ENCODE data around the gene TTLL13. TPM values are rescaled to one million over a fixed set of nuclear protein-coding genes. Genes with fewer than 3 reads are reported as not detected.
"Not testable (repeated sequence)": the region's sequence is repeated elsewhere in the genome, so short reads cannot be mapped to it uniquely, and the experiment has no call there.

The TTLL13 gene
- total and polyA plus RNA-seq, 9 donors, result 0.04 to 0.33 (median 0.13) TPM; not detected in 4

DNA sequence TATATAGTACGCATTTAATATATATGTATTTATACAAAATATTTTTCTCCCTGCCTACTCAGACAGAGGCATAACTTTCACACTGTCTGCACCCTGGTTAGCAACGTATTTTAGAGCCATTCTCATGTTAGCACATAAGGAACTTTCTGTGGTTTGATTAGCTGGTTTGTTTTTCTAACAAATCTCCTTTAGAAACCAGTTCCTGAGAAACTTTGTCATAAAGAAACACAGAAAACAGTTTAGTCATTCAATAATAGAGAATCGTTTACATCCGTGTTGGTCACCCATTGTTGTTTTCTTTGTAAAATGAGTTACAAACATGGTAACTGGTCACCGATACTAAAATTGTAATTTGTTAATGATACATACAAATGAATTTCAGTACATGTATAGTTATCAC, 10.2 kb downstream of the TTLL13 start:
- H3K27me3 ChIP-seq, result no peaks in the 10 kb centered on the region
- WGBS, 3 donors, result 82 to 85% (median 84%) methylated on average over 5 of the region's 5 CpGs

DNA sequence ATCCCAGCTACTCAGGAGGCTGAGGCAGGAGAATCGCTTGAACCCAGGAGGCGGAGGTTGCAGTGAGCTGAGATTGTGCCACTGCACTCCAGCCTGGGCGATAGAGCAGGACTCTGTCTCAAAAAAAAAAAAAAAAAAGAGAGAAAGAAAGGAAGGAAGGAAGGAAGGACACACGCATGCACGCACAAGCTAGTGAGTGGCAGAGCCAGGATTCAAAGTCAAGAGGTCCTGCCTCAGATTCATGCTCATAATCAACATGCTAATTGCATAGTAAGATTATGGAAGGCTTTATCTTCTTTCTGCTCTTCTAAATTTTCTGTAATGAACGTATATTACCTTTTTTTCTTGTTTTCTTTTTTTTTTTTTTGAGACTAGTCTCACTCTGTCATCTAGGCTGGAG, 11.4 kb downstream of the TTLL13 start:
- H3K27me3 ChIP-seq; H3K4me1 ChIP-seq (ENCODE audit: insufficient read depth); DNase-seq; H3K27ac ChIP-seq; intact Hi-C loops (cut with DNase I); H3K9me3 ChIP-seq; H3K4me3 ChIP-seq; H3K36me3 ChIP-seq: not testable (repeated sequence)
- 84 to 86% (median 85%) methylated on average over 6 of the region's 6 CpGs for WGBS, 3 donors

More for the DNA sequence above, 10.2 kb downstream of the TTLL13 start:
- Histone ChIP-seq H3K36me3 (no peaks in the 10 kb centered on the region), H3K27ac (no peak overlapping the region), H3K9me3 (no peaks in the 10 kb centered on the region), H3K4me1 (ENCODE audit: insufficient read depth) (peaks cover 1% of the 10 kb centered on the region), H3K4me3 (no peak overlapping the region)
- intact Hi-C loops (cut with DNase I), result no loop called here
- DNase-seq, result no peak
- no peak for TF ChIP-seq EP300 (IDR thresholded peaks at IDR 0.05)
- TF ChIP-seq, protein P1, sequence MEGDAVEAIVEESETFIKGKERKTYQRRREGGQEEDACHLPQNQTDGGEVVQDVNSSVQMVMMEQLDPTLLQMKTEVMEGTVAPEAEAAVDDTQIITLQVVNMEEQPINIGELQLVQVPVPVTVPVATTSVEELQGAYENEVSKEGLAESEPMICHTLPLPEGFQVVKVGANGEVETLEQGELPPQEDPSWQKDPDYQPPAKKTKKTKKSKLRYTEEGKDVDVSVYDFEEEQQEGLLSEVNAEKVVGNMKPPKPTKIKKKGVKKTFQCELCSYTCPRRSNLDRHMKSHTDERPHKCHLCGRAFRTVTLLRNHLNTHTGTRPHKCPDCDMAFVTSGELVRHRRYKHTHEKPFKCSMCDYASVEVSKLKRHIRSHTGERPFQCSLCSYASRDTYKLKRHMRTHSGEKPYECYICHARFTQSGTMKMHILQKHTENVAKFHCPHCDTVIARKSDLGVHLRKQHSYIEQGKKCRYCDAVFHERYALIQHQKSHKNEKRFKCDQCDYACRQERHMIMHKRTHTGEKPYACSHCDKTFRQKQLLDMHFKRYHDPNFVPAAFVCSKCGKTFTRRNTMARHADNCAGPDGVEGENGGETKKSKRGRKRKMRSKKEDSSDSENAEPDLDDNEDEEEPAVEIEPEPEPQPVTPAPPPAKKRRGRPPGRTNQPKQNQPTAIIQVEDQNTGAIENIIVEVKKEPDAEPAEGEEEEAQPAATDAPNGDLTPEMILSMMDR (IDR thresholded peaks at IDR 0.05), result no peak
- no peak for TF ChIP-seq POLR2A (IDR thresholded peaks at IDR 0.05)

DNA sequence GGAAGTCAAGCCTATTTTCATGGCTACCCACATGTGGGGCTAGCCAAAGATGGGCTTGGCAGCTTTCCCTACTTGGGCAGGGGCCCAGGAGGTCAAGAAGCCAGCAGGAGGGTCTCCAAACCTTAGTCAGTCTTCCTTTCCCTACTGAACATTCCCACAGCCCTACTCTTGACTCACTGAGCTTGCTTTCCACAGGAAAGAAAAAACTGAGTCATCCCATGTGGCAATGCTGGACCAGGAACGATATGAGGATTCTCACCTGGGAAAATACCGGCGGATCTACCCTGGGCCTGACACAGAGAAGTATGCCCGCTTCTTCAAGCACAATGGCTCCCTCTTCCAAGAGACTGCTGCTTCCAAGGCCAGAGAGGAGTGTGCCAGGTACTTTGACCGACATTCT, 12.5 kb downstream of the TTLL13 start:
- H3K27me3 ChIP-seq, result no peaks in the 10 kb centered on the region
- H3K4me3 ChIP-seq, result no peak overlapping the region
- H3K27ac ChIP-seq, result no peak overlapping the region
- intact Hi-C loops (cut with DNase I), result no loop called here
- peaks cover 4% of the 10 kb centered on the region for H3K4me1 ChIP-seq (ENCODE audit: insufficient read depth)
- WGBS, 3 donors, result 77 to 87% (median 81%) methylated on average over 5 of the region's 5 CpGs
- no peaks in the 10 kb centered on the region for H3K9me3 ChIP-seq
- no peaks in the 10 kb centered on the region for H3K36me3 ChIP-seq
- TF ChIP-seq POLR2A (IDR thresholded peaks at IDR 0.05) (no peak), EP300 (IDR thresholded peaks at IDR 0.05) (no peak)
- TF ChIP-seq, protein P1 (IDR thresholded peaks at IDR 0.05), result no peak
- peak in 1 of 5 donors; percentile 19 for DNase-seq

DNA sequence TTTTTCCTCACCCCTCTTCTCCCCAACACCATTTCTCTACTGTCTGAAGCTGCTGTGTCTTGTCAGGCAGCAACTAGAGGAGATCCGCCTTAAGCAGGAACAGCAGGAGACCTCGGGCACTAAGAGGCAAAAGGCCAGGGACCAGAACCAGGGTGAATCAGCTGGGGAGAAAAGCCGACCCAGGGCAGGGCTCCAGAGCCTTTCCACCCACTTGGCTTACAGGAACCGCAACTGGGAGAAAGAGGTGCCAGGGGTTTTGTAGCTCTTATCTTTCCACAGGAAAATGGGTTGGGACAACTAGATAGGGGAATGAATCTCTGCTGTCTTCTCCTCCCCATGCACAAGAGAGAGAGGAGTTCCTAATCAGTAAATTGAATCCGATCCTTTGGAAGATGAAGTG, 13.1 kb downstream of the TTLL13 start:
- DNase-seq, result peak in 1 of 5 donors; percentile 15
- WGBS, 3 donors, result 71 to 83% (median 80%) methylated on average over 5 of the region's 5 CpGs

DNA sequence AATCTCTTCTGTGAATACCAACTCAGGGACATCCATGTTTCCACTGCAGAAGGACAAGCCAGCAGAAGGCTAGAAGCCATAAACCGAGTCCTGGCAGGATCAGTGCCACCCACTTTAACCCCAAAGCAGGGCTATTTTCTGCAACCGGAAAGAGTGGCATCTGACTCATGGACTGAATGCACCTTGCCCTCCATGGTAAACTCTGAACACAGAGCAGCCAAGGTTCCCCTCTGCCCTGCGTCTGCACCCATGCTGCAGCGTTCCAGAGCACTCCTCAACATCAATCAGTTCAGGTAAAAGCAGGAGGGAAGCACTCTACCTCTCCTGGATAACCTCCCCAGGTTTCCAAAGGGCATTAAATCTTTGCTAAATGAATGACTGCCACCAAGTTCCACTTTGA, 15.3 kb downstream of the TTLL13 start:
- Histone ChIP-seq H3K9me3 (no peaks in the 10 kb centered on the region), H3K4me3 (peak overlapping the region; percentile 61), H3K4me1 (ENCODE audit: insufficient read depth) (peaks cover 8% of the 10 kb centered on the region), H3K36me3 (no peaks in the 10 kb centered on the region), H3K27ac (peak overlapping the region; percentile 76 to 89), H3K27me3 (no peaks in the 10 kb centered on the region)
- intact Hi-C loops (cut with DNase I), result no loop called here
- TF ChIP-seq, protein P1 (IDR thresholded peaks at IDR 0.05), result no peak
- no peak for TF ChIP-seq POLR2A (IDR thresholded peaks at IDR 0.05)
- no peak for TF ChIP-seq EP300 (IDR thresholded peaks at IDR 0.05)
- no peak for DNase-seq
- WGBS, 3 donors, result 28 to 45% (median 30%) methylated on average over 4 of the region's 4 CpGs

More for the DNA sequence above, 13.1 kb downstream of the TTLL13 start:
- H3K4me1 ChIP-seq (ENCODE audit: insufficient read depth), result peaks cover 8% of the 10 kb centered on the region
- no peaks in the 10 kb centered on the region for H3K36me3 ChIP-seq
- no peaks in the 10 kb centered on the region for H3K9me3 ChIP-seq
- H3K4me3 ChIP-seq, result no peak overlapping the region
- intact Hi-C loops (cut with DNase I), result no loop called here
- no peak overlapping the region for H3K27ac ChIP-seq
- no peak for TF ChIP-seq POLR2A (IDR thresholded peaks at IDR 0.05)
- H3K27me3 ChIP-seq, result no peaks in the 10 kb centered on the region
